Suprapubic skin (tissue), 3 donors: ENCODE results near the gene SKAP1.

Experiments used
- EP300 ChIP-seq: sonication (generic); formaldehyde crosslinking; IDR thresholded peaks from one replicate; pipeline ENCODE4 v1.6.1; 2017; ENCODE audit warnings: antibody characterized with exemption
- POLR2A ChIP-seq, 2 donors: fragments of 450-650 bp; IDR thresholded peaks; one replicate each; pipeline ENCODE4 v1.6.1; 2017; ENCODE audit warnings: antibody characterized with exemption in 2 of 2, mild to moderate bottlenecking in 2 of 2, moderate library complexity in 2 of 2
- TF ChIP-seq, protein P1 (sequence below), 2 donors: fragments of 200-600 bp in 1 of 2; fragments of 450-650 bp in 1 of 2; sonication (generic) in 1 of 2; IDR thresholded peaks; one replicate each; pipeline ENCODE4 v1.5.1; 2016 to 2019; ENCODE audit warnings: antibody characterized with exemption in 2 of 2, mild to moderate bottlenecking in 1 of 2, moderate library complexity in 1 of 2

DNA sequence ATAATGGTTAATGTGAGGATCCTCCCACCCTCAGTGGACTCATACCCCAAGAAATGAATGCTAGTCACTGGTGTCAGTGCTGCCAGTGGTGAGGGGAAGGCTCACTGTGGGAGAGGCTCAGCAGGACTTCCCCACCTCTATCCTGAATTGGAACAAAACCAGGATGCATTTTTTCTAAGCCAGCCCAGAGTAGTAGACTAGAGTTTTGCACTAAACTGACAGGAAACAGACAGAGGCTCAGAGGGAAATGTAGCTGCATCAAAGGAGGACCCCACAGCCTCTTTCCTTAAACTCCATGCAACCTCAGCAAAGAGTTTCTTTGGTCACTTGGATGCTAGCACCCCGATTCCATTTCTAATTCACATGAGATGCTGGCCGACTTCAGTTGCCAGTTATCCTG lies 10.7 kb upstream of the SKAP1 start:
- TF ChIP-seq, protein P1, sequence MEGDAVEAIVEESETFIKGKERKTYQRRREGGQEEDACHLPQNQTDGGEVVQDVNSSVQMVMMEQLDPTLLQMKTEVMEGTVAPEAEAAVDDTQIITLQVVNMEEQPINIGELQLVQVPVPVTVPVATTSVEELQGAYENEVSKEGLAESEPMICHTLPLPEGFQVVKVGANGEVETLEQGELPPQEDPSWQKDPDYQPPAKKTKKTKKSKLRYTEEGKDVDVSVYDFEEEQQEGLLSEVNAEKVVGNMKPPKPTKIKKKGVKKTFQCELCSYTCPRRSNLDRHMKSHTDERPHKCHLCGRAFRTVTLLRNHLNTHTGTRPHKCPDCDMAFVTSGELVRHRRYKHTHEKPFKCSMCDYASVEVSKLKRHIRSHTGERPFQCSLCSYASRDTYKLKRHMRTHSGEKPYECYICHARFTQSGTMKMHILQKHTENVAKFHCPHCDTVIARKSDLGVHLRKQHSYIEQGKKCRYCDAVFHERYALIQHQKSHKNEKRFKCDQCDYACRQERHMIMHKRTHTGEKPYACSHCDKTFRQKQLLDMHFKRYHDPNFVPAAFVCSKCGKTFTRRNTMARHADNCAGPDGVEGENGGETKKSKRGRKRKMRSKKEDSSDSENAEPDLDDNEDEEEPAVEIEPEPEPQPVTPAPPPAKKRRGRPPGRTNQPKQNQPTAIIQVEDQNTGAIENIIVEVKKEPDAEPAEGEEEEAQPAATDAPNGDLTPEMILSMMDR (IDR thresholded peaks at IDR 0.05) = no peak
- TF ChIP-seq POLR2A (IDR thresholded peaks at IDR 0.05) (no peak), EP300 (no peak)
